Measurements from ENCODE around the gene LYZL2.

LYZL2 gene

DNA sequence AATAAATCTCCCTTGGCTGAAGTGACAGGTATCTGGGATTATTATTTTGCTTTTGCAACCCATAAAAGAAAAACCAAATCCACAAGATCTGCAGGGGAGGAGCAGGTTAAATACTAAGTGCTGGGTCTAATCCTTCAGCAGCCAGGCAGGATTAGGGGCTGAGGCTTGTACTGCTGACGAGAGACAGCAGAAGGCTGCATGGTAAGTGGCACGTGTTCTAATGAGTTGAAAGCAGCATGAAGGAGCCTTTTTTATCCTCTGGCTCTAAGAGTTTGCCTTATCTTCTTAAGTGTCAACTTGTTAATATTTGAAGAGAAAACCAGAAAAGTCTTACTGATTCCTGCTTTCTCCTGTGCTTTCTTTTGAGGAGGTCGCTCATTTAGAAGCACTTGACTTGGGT is 50.0 kb downstream of the LYZL2 start:
- no peak for DNase-seq (ENCODE audit: low read depth in 1 of 2, low spot score in 1 of 2)
- no peak for TF ChIP-seq SPI1 (IDR thresholded peaks at IDR 0.05; ENCODE audit: borderline replicate concordance, low read depth)
- TF ChIP-seq, protein P1, sequence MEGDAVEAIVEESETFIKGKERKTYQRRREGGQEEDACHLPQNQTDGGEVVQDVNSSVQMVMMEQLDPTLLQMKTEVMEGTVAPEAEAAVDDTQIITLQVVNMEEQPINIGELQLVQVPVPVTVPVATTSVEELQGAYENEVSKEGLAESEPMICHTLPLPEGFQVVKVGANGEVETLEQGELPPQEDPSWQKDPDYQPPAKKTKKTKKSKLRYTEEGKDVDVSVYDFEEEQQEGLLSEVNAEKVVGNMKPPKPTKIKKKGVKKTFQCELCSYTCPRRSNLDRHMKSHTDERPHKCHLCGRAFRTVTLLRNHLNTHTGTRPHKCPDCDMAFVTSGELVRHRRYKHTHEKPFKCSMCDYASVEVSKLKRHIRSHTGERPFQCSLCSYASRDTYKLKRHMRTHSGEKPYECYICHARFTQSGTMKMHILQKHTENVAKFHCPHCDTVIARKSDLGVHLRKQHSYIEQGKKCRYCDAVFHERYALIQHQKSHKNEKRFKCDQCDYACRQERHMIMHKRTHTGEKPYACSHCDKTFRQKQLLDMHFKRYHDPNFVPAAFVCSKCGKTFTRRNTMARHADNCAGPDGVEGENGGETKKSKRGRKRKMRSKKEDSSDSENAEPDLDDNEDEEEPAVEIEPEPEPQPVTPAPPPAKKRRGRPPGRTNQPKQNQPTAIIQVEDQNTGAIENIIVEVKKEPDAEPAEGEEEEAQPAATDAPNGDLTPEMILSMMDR (IDR thresholded peaks at IDR 0.05; ENCODE audit: insufficient read depth, low read length): no peak
- TF ChIP-seq GABPA (IDR thresholded peaks at IDR 0.05; ENCODE audit: low read depth): no peak
- no peak for TF ChIP-seq POLR2AphosphoS5 (IDR thresholded peaks at IDR 0.05; ENCODE audit: low read depth)
- TF ChIP-seq, protein P2, sequence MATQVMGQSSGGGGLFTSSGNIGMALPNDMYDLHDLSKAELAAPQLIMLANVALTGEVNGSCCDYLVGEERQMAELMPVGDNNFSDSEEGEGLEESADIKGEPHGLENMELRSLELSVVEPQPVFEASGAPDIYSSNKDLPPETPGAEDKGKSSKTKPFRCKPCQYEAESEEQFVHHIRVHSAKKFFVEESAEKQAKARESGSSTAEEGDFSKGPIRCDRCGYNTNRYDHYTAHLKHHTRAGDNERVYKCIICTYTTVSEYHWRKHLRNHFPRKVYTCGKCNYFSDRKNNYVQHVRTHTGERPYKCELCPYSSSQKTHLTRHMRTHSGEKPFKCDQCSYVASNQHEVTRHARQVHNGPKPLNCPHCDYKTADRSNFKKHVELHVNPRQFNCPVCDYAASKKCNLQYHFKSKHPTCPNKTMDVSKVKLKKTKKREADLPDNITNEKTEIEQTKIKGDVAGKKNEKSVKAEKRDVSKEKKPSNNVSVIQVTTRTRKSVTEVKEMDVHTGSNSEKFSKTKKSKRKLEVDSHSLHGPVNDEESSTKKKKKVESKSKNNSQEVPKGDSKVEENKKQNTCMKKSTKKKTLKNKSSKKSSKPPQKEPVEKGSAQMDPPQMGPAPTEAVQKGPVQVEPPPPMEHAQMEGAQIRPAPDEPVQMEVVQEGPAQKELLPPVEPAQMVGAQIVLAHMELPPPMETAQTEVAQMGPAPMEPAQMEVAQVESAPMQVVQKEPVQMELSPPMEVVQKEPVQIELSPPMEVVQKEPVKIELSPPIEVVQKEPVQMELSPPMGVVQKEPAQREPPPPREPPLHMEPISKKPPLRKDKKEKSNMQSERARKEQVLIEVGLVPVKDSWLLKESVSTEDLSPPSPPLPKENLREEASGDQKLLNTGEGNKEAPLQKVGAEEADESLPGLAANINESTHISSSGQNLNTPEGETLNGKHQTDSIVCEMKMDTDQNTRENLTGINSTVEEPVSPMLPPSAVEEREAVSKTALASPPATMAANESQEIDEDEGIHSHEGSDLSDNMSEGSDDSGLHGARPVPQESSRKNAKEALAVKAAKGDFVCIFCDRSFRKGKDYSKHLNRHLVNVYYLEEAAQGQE (IDR thresholded peaks at IDR 0.05; ENCODE audit: insufficient replicate concordance, low read depth): no peak
- H3K27ac ChIP-seq (replicated peaks): no peak overlapping the region

DNA sequence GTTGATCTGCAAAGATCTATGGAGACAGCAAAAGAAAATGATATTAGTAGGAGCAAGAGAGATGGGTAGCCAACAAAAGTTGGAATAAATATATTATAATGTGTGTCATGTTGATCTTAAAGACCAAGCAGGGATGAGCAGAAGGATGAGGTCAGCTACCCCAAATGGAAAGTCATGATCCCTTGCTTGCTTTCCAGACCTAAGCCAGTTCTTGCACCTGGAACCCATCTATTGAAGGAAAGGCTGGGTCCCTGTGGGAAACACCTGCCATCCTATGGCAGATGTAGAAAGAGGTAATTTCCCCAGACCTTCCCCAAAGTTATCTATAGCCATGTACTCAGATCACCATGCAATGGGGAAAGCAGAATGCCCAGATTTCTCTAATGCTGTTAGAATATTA is 52.5 kb downstream of the LYZL2 start:
- H3K27ac ChIP-seq (replicated peaks): no peak overlapping the region
- H3K4me3 ChIP-seq (replicated peaks; ENCODE audit: insufficient read depth, low read length): no peak overlapping the region
- DNase-seq (ENCODE audit: low read depth in 1 of 2, low spot score in 1 of 2): no peak
- H3K27me3 ChIP-seq (ENCODE audit: insufficient read depth, poor library complexity, severe bottlenecking): no peaks in the 10 kb centered on the region
- TF ChIP-seq, protein P2 (IDR thresholded peaks at IDR 0.05; ENCODE audit: insufficient replicate concordance, low read depth): no peak
- TF ChIP-seq, protein P1 (IDR thresholded peaks at IDR 0.05; ENCODE audit: insufficient read depth, low read length): no peak
- no peak for TF ChIP-seq GABPA (IDR thresholded peaks at IDR 0.05; ENCODE audit: low read depth)
- no peak for TF ChIP-seq POLR2AphosphoS5 (IDR thresholded peaks at IDR 0.05; ENCODE audit: low read depth)
- no peak for TF ChIP-seq SPI1 (IDR thresholded peaks at IDR 0.05; ENCODE audit: borderline replicate concordance, low read depth)

More for the DNA sequence above, 50.0 kb downstream of the LYZL2 start:
- Histone ChIP-seq H3K4me3 (replicated peaks; ENCODE audit: insufficient read depth, low read length) (no peak overlapping the region), H3K27me3 (ENCODE audit: insufficient read depth, poor library complexity, severe bottlenecking) (no peaks in the 10 kb centered on the region)

DNA sequence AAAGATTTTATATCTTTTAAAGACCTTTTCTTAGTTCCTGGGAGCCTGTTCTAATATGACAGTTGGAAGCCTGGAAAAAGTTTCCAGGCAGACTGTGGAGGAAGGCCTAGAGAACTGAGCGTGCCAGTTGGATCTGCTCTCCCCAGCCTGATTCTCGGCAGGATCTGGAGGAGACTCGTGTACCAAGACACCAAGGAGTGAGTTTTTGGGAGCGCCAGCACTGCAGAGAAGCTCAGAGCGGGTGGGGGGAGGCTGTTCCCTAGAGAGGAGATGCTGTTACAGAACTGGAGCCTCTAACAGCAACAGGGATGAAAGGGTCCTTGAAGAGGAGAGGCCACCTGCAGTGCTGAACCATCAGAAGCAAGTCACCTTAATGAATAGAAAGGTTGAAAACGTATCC is 52.9 kb downstream of the LYZL2 start:
- Histone ChIP-seq H3K4me3 (replicated peaks; ENCODE audit: insufficient read depth, low read length) (no peak overlapping the region), H3K27me3 (ENCODE audit: insufficient read depth, poor library complexity, severe bottlenecking) (no peaks in the 10 kb centered on the region), H3K27ac (replicated peaks) (no peak overlapping the region)
- TF ChIP-seq SPI1 (IDR thresholded peaks at IDR 0.05; ENCODE audit: borderline replicate concordance, low read depth) (no peak), GABPA (IDR thresholded peaks at IDR 0.05; ENCODE audit: low read depth) (no peak), POLR2AphosphoS5 (IDR thresholded peaks at IDR 0.05; ENCODE audit: low read depth) (no peak)
- TF ChIP-seq, protein P2 (IDR thresholded peaks at IDR 0.05; ENCODE audit: insufficient replicate concordance, low read depth): no peak
- TF ChIP-seq, protein P1 (IDR thresholded peaks at IDR 0.05; ENCODE audit: insufficient read depth, low read length): no peak
- no peak for DNase-seq (ENCODE audit: low read depth in 1 of 2, low spot score in 1 of 2)

Data from HL-60 (cell line).